ENCODE results near the gene GNG3.

Gene GNG3

GRCh38 chr11:62719302-62719978, 12.0 kb downstream of the GNG3 start:
- no peak overlapping the region for H3K4me3 ChIP-seq (ENCODE audit: low read depth, low read length)
- no peak for DNase-seq (ENCODE audit: low read depth)

GRCh38 chr11:62721994-62722393, 14.5 kb downstream of the GNG3 start:
- no peak overlapping the region for H3K4me3 ChIP-seq (ENCODE audit: low read depth, low read length)
- TF ChIP-seq CTCF (IDR thresholded peaks at IDR 0.05; ENCODE audit: low read depth, low read length, missing control alignments) = no peak
- DNase-seq (ENCODE audit: low read depth) = no peak

More at GRCh38 chr11:62719302-62719978, 12.0 kb downstream of the GNG3 start:
- no peak for TF ChIP-seq CTCF (IDR thresholded peaks at IDR 0.05; ENCODE audit: low read depth, low read length, missing control alignments)

GRCh38 chr11:62724171-62724570, 16.7 kb downstream of the GNG3 start:
- no peak for TF ChIP-seq CTCF (IDR thresholded peaks at IDR 0.05; ENCODE audit: low read depth, low read length, missing control alignments)
- peak overlapping the region; percentile 22; the same call in 1 of the 2 replicates for H3K4me3 ChIP-seq (ENCODE audit: low read depth, low read length)
- DNase-seq (ENCODE audit: low read depth) = no peak

GRCh38 chr11:62725646-62726045, 18.2 kb downstream of the GNG3 start:
- no peak for DNase-seq (ENCODE audit: low read depth)
- H3K4me3 ChIP-seq (ENCODE audit: low read depth, low read length) = peak overlapping the region; percentile 86
- no peak for TF ChIP-seq CTCF (IDR thresholded peaks at IDR 0.05; ENCODE audit: low read depth, low read length, missing control alignments)

GRCh38 chr11:62726156-62726914, 18.9 kb downstream of the GNG3 start:
- DNase-seq (ENCODE audit: low read depth) = no peak
- peak overlapping the region; percentile 86 for H3K4me3 ChIP-seq (ENCODE audit: low read depth, low read length)
- no peak for TF ChIP-seq CTCF (IDR thresholded peaks at IDR 0.05; ENCODE audit: low read depth, low read length, missing control alignments)

- H3K4me3 ChIP-seq (ENCODE audit: low read depth, low read length) = peak overlapping the region; percentile 86
- TF ChIP-seq CTCF (IDR thresholded peaks at IDR 0.05; ENCODE audit: low read depth, low read length, missing control alignments) = no peak
- DNase-seq (ENCODE audit: low read depth) = no peak
Measured at GRCh38 chr11:62726915-62727164, 19.4 kb downstream of the GNG3 start.

All from GM12864 (cell line).